Measurements from ENCODE around the gene C1orf174.
A peak's percentile ranks its signal among the peaks of the same experiment; 100 is the strongest.

The C1orf174 gene

GRCh38 chr1:3894626-3895278, 5.3 kb downstream of the C1orf174 start:
- no peak for DNase-seq (ENCODE audit: low spot score)

GRCh38 chr1:3893190-3893589, 6.9 kb downstream of the C1orf174 start:
- DNase-seq (ENCODE audit: low spot score) = no peak

GRCh38 chr1:3892748-3893147, 7.3 kb downstream of the C1orf174 start:
- no peak for DNase-seq (ENCODE audit: low spot score)

- DNase-seq (ENCODE audit: low spot score) = no peak
Measured at GRCh38 chr1:3891329-3891865, 8.7 kb downstream of the C1orf174 start.

GRCh38 chr1:3890389-3891328, 9.4 kb downstream of the C1orf174 start:
- no peak for DNase-seq (ENCODE audit: low spot score)

- DNase-seq (ENCODE audit: low spot score) = no peak
Measured at GRCh38 chr1:3889936-3890335, 10.1 kb downstream of the C1orf174 start.

- no peak for DNase-seq (ENCODE audit: low spot score)
Measured at GRCh38 chr1:3888301-3888700, 11.8 kb downstream of the C1orf174 start.

GRCh38 chr1:3886691-3887090, 13.4 kb downstream of the C1orf174 start:
- DNase-seq (ENCODE audit: low spot score) = no peak

- DNase-seq (ENCODE audit: low spot score) = no peak
Measured at GRCh38 chr1:3886106-3886670, 13.9 kb downstream of the C1orf174 start.

GRCh38 chr1:3885611-3886010, 14.5 kb downstream of the C1orf174 start:
- DNase-seq (ENCODE audit: low spot score) = no peak

- DNase-seq (ENCODE audit: low spot score) = no peak
Measured at GRCh38 chr1:3884966-3885365, 15.1 kb downstream of the C1orf174 start.

GRCh38 chr1:3883194-3883925, 16.7 kb downstream of the C1orf174 start:
- DNase-seq (ENCODE audit: low spot score) = no peak

- no peak for DNase-seq (ENCODE audit: low spot score)
Measured at GRCh38 chr1:3881193-3881480, 18.9 kb downstream of the C1orf174 start.

- DNase-seq (ENCODE audit: low spot score) = no peak
Measured at GRCh38 chr1:3880429-3881192, 19.5 kb downstream of the C1orf174 start.

GRCh38 chr1:3879787-3880428, 20.2 kb downstream of the C1orf174 start:
- no peak for DNase-seq (ENCODE audit: low spot score)

GRCh38 chr1:3879099-3879498, 21.0 kb downstream of the C1orf174 start:
- DNase-seq (ENCODE audit: low spot score) = no peak

GRCh38 chr1:3876716-3877115, 23.4 kb downstream of the C1orf174 start:
- DNase-seq (ENCODE audit: low spot score) = no peak

- DNase-seq (ENCODE audit: low spot score) = no peak
Measured at GRCh38 chr1:3874736-3875135, 25.3 kb downstream of the C1orf174 start.

- DNase-seq (ENCODE audit: low spot score) = no peak
Measured at GRCh38 chr1:3872546-3872945, 27.5 kb downstream of the C1orf174 start.

- no peak for DNase-seq (ENCODE audit: low spot score)
Measured at GRCh38 chr1:3871451-3871805, 28.6 kb downstream of the C1orf174 start.

- peak; percentile 73 for DNase-seq (ENCODE audit: low spot score)
Measured at GRCh38 chr1:3869751-3870301, 30.2 kb downstream of the C1orf174 start.

All from kidney tubule cell (primary cell).